Cardiac muscle cell (in vitro differentiated cells and primary cell): ENCODE results near the gene ATP1B3. TPM values are rescaled to one million over a fixed set of nuclear protein-coding genes. Genes with fewer than 3 reads are reported as not detected.
"Not testable (repeated sequence)": the region's sequence is repeated elsewhere in the genome, so short reads cannot be mapped to it uniquely, and the experiment has no call there.

ENCODE experiments used
- DNase-seq, 2 donors: peaks; one replicate each; pipeline versions ENCODE4 v3.0.0 to v3.0.0-alpha.2; 2010 to 2017; ENCODE audit warnings: low read depth in 1 of 2, low spot score in 1 of 2
- H3K27ac ChIP-seq: fragments of 200-600 bp; sonication (generic); 2 replicates; pipeline ENCODE4 v1.5.1; 2016
- H3K27me3 ChIP-seq: fragments of 200-600 bp; sonication (generic); 2 replicates; pipeline ENCODE4 v1.6.0; 2016; ENCODE audit warnings: control low read depth
- H3K36me3 ChIP-seq: fragments of 200-600 bp; sonication (generic); 2 replicates; pipeline ENCODE4 v1.5.1; 2016; ENCODE audit warnings: control low read depth
- H3K4me1 ChIP-seq: fragments of 200-600 bp; sonication (generic); 2 replicates; pipeline ENCODE4 v1.8.1; 2017; ENCODE audit warnings: low read depth, mild to moderate bottlenecking, mixed run types
- H3K4me3 ChIP-seq: fragments of 200-600 bp; sonication (generic); 2 replicates; pipeline ENCODE4 v1.5.1; 2016; ENCODE audit warnings: mild to moderate bottlenecking
- H3K9me3 ChIP-seq: fragments of 200-600 bp; sonication (generic); 2 replicates; pipeline ENCODE4 v1.5.1; 2017; ENCODE audit warnings: low read depth, mild to moderate bottlenecking, control low read depth
- CTCF ChIP-seq: IDR thresholded peaks from 2 replicates; pipeline ENCODE4 v1.5.1; 2012; ENCODE audit warnings: low read depth, mild to moderate bottlenecking, low read length
- polyA plus RNA-seq: library from polyadenylated mRNA; unstranded; fragments of >200 nt; fragmentation: Nextera tagmentation; extraction: Ambion mirVana; gene quantifications from 2 replicates; pipeline ENCODE4 v1.2.1, GENCODE V29; 2016
- total RNA-seq: library from RNA; depleted of rRNA; stranded (reverse); fragments of >200 nt; gene quantifications from 2 replicates; pipeline ENCODE4 v1.2.3, GENCODE V29; 2016

ATP1B3 gene
- total and polyA plus RNA-seq, 2 experiments from 2014 or later: 25.1 to 148 TPM

GRCh38 chr3:141909408-141909807 lies 33.0 kb downstream of the ATP1B3 start:
- no peak for TF ChIP-seq CTCF
- Histone ChIP-seq H3K4me1 (no peaks in the 10 kb centered on the region), H3K4me3 (no peak overlapping the region), H3K27me3 (no peaks in the 10 kb centered on the region), H3K9me3 (no peaks in the 10 kb centered on the region), H3K27ac (no peak overlapping the region), H3K36me3 (peaks cover 20% of the 10 kb centered on the region)
- no peak for DNase-seq

- peaks cover 22% of the 10 kb centered on the region for H3K36me3 ChIP-seq
- DNase-seq, H3K4me3 ChIP-seq, H3K27ac ChIP-seq, H3K9me3 ChIP-seq, H3K4me1 ChIP-seq, H3K27me3 ChIP-seq: not testable (repeated sequence)
Observed at GRCh38 chr3:141909986-141910385, 33.5 kb downstream of the ATP1B3 start.

- H3K4me1 ChIP-seq: no peaks in the 10 kb centered on the region
- H3K4me3 ChIP-seq: no peak overlapping the region
- peak; percentile 57 to 79 for DNase-seq
- peaks cover 11% of the 10 kb centered on the region for H3K36me3 ChIP-seq
- peak; percentile 63 for TF ChIP-seq CTCF
- H3K27me3 ChIP-seq: no peaks in the 10 kb centered on the region
- H3K9me3 ChIP-seq: no peaks in the 10 kb centered on the region
- no peak overlapping the region for H3K27ac ChIP-seq
Observed at GRCh38 chr3:141913150-141913811, 36.8 kb downstream of the ATP1B3 start.

- Histone ChIP-seq H3K36me3 (peaks cover 8% of the 10 kb centered on the region), H3K27me3 (no peaks in the 10 kb centered on the region), H3K27ac (no peak overlapping the region), H3K4me3 (no peak overlapping the region), H3K4me1 (no peaks in the 10 kb centered on the region), H3K9me3 (no peaks in the 10 kb centered on the region)
- DNase-seq: no peak
- no peak for TF ChIP-seq CTCF
Observed at GRCh38 chr3:141914311-141914710, 37.9 kb downstream of the ATP1B3 start.

GRCh38 chr3:141915016-141915415 lies 38.6 kb downstream of the ATP1B3 start:
- Histone ChIP-seq H3K36me3 (peaks cover 8% of the 10 kb centered on the region), H3K27me3 (no peaks in the 10 kb centered on the region), H3K4me1 (no peaks in the 10 kb centered on the region), H3K27ac (no peak overlapping the region), H3K4me3 (no peak overlapping the region), H3K9me3 (no peaks in the 10 kb centered on the region)
- TF ChIP-seq CTCF: no peak
- no peak for DNase-seq

GRCh38 chr3:141915766-141916165 lies 39.3 kb downstream of the ATP1B3 start:
- H3K4me3 ChIP-seq: no peak overlapping the region
- no peaks in the 10 kb centered on the region for H3K4me1 ChIP-seq
- TF ChIP-seq CTCF: no peak
- H3K27ac ChIP-seq: no peak overlapping the region
- peak in 1 of 2 donors; percentile 14 for DNase-seq
- H3K9me3 ChIP-seq: no peaks in the 10 kb centered on the region
- H3K27me3 ChIP-seq: no peaks in the 10 kb centered on the region
- peaks cover 8% of the 10 kb centered on the region for H3K36me3 ChIP-seq
